OCI-M2 (cell line): ENCODE results near the gene RRP15.

ENCODE experiments used
- DNase-seq: peaks from one replicate; lab custom pipeline; 2025; ENCODE audit not compliant: unreplicated experiment; lab: John Stamatoyannopoulos, UW

Gene RRP15

DNA sequence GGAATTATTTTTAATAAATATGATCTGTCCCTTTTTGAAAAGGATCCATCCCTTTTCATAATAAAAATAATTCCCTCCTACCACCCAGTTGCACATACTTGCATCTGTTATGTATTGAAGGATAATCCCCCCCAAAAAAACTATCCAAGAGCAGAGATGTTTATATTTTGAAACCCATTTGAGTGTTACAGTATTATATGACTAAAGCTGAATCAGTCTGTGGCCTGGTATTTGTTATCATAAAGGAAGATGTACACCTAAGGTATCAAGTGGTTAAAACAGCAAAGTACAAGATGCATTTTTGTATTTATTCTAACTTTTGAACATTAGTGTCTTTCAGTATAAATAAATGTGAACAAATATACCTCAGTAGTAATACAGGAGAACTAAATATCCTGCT lies 47.3 kb downstream of the RRP15 start:
- no peak for DNase-seq

DNA sequence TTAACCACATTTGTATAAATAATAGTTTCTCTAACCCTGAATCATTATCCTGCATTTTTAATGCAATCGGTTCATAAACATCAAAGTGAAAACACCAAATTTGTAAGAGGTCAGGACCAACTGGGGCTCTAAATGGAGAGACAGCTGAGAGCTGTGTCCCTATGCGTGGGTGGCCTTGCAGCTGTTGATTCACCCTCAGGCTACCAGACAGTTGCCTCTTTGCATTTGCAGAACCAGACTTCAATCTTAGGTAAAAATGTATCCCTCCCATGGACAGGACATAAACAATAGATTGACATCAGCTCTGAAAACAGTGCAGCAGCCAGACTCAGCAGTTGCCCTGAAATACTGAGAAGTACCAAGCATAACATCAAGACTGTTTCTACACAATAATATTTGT lies 51.2 kb downstream of the RRP15 start:
- no peak for DNase-seq

DNA sequence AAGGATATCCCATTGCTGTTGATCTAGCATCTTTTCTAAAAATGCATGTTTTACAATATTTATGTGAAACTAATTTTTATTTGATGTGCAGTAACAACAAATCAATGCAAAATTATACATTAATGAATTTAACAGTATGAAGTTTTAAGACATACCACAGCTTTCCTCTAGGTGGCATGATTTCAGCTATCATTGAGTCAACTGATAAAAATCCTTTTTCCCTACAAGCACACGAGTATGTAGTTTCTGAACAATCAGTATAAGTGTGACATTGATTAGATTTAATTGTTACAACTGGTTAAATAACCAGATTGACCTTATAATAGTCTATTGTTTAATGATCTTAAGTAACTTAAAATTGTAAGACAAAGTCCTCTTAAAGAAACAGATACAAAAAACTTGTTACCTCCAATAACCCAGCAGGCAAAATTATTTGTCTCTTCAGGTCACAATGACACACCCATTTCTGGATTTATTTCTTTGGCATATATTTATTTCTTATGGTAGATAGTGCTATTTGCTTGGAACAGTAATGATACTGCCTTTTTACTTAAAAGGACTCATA lies 54.3 kb downstream of the RRP15 start:
- DNase-seq: no peak

DNA sequence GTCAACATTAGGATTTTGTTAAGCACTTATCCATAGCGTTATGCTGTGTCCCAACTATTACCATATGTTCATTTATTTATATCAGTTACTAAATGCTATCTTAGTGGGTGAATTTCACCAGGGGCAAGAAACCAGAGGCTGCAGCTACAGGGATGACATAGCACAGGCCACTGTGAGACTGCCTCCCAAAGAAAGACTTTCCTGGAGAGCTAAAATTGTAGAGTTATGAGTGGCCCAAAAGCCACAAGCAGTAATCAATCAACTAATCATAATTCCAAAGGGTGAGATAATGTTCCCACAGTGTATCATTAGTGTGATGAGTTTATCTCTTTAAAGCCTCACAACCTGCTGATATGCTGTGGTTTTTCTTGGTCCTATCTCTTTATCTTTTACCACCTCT lies 56.2 kb downstream of the RRP15 start:
- no peak for DNase-seq

DNA sequence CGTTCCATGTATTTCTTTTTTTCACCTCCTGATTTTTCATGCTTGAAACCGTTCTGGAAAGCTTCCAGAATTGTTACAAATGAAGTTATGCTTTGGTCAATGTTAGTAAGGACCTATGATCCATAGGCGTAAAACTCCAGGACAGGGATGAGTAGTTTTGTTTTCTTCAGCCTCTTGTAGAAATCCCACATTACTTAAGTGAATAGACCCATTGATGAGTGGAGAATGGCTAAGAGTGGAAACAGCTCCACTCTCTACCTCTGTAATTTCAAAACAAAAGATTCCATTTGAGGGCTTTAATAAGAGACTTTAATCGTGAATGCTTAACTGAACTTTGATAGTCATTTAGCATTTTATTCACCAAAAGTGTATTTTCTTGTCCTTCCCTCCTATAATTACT lies 57.0 kb downstream of the RRP15 start:
- no peak for DNase-seq

DNA sequence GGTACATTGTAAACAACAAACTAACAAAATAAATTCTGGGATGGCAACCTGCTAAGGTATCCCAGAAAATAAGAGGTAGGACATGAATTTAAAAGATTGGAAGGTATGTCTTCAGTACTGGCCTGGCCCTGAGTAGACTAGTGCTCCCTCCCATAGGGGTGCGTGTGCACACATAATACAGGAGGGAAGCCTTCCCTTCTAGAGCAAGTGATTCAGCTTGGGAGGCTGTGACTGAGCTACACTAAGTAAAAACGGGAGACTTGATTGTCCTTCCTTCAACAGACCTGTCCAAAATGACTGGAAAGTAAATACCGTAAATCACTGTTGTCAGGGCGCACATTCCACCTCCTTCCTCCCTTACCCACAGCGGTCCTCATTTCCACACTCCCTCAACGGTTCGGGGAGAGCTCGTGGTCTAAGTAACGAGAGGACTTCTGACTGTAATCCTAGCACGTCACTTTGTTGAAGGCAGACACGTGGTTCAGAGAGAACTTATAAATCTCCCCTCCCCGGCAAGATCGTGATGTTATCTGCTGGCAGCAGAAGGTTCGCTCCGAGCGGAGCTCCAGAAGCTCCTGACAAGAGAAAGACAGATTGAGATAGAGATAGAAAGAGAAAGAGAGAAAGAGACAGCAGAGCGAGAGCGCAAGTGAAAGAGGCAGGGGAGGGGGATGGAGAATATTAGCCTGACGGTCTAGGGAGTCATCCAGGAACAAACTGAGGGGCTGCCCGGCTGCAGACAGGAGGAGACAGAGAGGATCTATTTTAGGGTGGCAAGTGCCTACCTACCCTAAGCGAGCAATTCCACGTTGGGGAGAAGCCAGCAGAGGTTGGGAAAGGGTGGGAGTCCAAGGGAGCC lies 60.0 kb downstream of the RRP15 start, which contains the start of gene TGFB2:
TGFB2 (plus strand) TSS at position 523 of the 859 bp plus-strand sequence. CDS start 1,366 bp downstream, outside the sequence.
- no peak for DNase-seq

DNA sequence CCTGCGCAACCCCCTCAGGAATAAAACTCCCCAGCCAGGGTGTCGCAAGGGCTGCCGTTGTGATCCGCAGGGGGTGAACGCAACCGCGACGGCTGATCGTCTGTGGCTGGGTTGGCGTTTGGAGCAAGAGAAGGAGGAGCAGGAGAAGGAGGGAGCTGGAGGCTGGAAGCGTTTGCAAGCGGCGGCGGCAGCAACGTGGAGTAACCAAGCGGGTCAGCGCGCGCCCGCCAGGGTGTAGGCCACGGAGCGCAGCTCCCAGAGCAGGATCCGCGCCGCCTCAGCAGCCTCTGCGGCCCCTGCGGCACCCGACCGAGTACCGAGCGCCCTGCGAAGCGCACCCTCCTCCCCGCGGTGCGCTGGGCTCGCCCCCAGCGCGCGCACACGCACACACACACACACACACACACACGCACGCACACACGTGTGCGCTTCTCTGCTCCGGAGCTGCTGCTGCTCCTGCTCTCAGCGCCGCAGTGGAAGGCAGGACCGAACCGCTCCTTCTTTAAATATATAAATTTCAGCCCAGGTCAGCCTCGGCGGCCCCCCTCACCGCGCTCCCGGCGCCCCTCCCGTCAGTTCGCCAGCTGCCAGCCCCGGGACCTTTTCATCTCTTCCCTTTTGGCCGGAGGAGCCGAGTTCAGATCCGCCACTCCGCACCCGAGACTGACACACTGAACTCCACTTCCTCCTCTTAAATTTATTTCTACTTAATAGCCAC lies 60.7 kb downstream of the RRP15 start:
- no peak for DNase-seq

DNA sequence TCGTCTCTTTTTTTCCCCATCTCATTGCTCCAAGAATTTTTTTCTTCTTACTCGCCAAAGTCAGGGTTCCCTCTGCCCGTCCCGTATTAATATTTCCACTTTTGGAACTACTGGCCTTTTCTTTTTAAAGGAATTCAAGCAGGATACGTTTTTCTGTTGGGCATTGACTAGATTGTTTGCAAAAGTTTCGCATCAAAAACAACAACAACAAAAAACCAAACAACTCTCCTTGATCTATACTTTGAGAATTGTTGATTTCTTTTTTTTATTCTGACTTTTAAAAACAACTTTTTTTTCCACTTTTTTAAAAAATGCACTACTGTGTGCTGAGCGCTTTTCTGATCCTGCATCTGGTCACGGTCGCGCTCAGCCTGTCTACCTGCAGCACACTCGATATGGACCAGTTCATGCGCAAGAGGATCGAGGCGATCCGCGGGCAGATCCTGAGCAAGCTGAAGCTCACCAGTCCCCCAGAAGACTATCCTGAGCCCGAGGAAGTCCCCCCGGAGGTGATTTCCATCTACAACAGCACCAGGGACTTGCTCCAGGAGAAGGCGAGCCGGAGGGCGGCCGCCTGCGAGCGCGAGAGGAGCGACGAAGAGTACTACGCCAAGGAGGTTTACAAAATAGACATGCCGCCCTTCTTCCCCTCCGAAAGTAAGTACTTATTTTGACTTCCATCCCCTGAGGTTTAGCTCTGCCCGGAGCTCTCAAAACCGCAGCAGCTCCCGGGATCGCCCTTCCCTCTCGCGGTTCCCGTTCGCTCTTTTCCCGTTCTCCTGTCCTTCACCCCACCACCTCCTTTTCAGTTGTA lies 61.5 kb downstream of the RRP15 start:
- DNase-seq: no peak

DNA sequence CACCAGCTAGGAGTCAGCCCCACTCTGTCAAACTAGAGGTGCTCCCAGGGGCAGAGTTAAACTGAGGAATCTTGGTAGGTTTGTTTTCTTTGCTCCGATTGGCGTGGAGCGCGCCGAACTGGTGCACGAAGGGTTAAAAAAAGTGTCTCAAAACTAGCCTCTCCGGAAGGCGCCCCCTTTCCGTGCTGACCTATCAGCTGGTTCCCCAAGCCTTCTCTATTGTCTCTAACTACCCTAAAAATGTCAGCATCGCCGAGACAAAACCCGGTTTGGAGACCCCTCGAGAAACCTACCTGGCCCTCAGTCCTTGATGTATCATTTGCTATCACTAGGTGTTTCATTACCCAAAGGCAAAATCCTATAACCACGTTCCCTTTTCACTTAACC lies 62.2 kb downstream of the RRP15 start:
- no peak for DNase-seq

DNA sequence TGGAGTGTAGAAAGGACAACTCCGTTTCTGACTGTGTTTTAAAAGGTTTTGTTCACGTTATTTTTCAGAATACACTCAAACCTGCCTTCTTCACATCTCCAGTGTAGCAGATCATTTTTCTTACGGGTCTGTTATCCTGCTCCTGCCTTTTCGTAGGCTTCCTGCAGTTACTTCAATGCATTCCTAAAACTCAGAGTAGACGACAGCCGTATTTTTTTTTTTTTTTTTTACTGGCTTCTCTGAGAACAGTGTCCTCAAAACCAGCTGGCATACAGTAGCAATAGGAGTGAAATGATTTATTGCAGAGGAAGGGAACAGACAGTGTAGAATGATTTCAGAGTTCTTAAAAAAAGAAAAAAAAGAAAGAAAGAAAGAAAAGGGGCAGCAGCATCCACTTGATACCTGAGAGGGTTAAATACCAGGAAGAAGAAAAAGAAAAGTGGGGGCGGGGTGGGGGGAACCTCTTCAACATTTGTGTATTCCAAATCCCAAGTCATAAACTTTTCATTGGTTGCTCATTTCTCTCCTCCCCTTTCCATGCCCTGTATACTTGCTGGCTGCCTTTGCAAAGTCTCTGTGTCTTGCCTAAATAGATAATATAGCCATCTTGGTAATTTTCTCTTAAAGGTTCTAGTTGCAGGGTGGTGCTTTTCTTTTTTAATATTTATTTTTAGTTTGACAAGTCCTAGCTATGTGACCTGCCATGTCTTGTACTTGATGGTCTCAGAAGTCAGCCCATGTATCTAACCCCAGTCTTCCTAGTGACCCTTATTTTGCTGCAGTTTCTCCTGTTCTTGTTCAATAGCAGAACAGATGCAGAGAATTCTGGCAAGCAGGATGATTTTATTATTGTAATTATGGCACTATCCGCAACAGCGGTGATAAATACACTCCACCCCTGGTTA lies 62.9 kb downstream of the RRP15 start:
- DNase-seq: no peak

DNA sequence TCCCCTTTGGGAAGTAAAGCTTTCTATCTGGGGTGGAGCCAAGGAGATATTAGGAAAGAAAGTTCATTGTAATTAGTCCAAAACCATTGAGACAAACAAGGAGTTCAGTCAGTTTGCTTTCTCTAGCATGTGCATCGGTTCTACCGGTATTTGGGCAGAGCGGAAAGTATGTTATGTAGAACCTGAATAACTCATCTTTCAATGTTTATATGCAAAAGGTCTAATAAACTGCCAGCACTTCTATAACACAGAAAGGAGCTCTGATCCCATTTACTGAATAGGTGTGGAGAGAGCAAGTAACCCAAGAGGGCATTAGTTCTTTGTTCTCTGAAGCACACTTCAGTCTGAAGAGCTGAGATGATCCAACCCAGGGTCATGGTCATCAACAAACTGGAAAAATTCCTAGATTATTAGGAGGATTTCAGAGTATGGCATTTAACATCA lies 63.6 kb downstream of the RRP15 start:
- DNase-seq: no peak

DNA sequence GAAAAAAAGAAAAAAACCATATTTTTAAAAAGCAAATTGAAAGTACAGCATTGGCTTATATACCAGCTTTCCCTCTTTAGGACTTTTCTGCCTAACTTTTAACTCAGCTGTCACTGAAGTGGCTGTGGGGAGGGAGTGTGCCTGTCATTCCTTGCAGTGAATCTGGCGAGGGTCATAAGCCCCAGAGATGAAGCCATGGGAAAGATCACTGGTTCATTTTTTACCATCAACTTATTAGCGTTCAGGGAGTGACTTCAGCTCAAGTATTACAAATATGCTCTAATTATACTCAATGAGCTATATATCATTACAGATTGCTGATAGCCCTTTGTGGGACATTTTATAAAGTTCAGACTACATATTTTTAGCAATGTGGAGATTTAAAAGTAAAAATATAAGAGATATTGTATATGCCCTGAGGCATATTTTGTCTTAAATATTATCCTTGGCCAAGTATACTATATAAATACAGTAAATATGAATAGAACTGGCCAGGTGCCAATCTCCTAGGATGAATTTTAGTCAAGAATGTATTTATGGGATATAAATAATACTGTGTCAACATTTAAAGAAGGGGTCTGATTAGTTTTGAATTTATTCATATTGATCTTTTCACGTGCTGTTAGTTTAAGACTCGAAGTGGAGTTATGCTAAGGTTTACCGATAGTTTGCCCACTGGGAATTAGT lies 64.4 kb downstream of the RRP15 start:
- no peak for DNase-seq

DNA sequence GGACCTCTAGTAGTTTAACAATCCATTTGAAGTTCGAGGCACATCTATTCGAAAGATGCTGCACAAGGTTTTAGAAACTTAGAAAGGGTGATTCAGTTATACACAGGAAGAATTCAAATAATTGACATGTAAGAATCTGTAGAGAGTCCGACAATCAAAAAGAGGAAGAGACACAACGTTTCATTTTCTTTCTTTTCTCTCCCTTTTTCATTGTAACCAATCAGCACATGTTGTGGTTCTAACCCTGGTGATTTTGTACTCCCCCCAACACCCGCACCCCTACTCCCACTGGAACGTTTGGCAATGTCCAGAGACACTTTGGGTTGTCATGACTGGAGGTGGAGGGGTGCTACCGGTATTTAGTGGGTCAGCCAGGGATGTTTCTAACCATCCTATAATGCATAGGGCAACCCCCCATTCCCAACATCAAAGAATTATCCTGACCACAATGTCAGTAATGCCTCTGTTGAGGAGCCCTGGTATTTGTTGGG lies 65.0 kb downstream of the RRP15 start:
- no peak for DNase-seq

DNA sequence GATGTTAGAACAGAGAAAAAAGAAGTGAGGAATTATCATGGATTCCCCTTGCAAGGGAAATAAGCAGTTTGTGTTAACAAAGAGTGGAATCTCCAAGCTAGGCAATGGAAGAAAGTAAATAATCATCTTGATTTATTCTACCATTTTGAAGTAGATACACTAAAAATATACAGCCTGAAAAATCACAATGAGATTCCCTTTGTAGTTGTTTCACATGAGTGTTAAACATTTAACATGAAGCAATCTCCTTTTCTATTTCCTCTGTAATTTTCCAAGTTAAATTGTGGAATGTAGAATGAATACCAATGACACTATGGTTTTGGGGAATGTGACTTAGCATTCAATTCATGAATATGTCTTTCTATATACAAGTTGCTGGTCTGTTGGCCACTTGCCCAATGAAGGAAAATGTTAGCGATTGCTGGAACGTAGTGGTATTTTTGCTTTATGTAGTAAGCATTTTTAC lies 65.7 kb downstream of the RRP15 start:
- DNase-seq: no peak

DNA sequence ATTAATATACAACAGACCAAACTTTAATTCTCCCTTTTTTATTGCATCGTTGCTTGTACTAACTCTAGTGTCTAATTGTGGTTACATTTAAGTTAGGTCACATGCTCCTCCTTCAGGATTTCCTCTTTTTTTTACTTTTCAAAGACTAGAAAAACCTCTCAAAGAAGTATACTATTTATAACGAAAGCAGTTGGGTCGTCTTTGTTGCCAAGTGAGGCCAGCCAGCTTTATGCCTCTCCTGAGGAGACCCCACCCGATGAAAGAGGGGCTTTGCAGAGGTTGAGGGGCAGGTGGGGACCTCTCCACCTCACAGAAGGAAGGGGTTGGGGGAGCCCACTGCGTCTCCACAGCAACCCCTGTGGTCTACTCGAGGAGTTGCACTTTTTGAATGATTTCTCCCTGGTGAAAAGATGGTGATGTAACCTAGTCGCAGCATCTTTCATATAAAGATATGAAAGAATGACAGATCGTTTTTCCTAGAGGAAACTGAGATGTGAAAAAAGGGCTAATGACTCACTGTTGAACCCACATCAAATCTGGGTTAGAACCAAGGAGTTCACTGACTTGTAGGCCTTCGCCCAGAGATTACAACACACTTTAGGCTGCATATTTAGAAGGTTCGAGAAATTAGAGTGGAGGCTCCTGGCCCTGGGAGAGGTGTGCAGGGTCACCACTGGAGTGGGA lies 66.4 kb downstream of the RRP15 start:
- no peak for DNase-seq

DNA sequence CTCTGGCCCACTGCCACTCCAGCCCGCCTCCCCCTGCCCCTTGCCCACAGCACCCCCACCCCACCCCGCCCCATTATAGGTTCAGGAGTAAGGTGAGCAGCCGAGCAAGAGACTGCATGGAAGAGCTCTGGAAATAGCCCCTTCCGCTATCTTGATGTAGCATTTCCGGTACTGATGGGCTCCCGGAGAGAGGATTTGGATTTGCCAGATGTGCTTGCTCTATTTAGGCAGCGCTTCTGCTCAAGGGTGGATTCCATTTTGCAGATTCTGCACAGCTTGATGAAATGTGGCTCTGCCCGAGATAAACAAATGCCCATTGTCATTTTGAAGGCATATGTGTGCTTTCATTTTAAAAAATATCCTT lies 67.0 kb downstream of the RRP15 start:
- DNase-seq: no peak

DNA sequence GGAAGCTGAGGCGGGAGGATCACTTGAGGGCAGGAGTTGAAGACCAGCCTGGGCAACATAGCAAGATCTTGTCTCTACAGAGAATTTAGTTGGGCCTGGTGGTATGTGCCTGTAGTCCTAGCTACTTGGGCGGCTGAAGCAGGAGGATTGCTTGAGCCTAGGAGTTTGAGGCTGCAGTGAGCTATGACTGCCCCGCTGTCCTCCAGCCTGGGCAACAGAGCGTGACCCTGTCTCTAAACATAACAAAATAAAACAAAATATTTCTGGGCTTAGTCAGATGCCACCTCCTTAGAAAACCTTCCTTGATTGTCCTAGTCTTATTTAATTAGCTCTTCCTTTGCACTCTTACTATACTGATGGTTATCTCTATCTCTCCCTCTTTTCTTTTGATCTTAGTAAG lies 68.6 kb downstream of the RRP15 start:
- no peak for DNase-seq

DNA sequence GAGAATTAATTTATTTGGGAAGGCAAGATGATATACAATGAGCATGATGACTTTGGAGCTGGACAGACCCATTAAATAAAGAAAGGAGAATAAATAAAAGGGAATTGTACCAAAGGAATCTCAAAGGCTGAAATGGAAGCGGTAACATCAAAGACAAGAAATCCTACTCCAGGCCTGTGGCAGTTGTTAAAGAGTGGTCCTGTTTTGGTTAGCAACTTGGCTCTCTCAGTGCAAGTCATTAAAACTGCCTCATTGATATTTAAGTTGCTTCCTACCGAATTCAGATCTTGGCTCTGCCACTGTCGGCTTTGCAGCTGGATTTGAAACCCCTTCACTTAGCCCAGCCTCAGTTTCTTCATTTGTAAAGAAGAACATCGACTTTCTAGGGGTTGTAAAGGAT lies 70.2 kb downstream of the RRP15 start:
- DNase-seq: no peak
